ENCODE measurements around the gene HERC6.

DNA sequence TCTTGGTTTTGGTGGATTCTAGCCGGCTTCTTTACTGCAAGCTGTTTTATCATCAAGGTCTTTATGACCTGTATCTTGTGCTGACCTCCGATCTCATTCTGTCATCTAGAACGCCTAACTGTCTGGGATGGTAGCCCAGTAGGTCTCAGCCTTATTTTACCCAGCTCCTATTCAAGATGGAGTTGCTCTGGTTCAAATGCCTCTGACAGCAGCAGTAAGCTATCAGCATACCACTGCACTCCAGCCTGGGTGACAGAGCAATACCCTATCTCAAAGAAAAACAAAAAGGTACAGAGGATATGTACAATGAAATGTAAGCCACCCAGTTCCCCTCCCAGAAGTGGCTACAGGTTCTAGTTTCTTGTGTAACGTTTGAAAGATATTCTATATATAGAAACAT, 36.1 kb downstream of the HERC6 start:
- TF ChIP-seq POLR2A (IDR thresholded peaks at IDR 0.05) = no peak
- TF ChIP-seq, protein P1, sequence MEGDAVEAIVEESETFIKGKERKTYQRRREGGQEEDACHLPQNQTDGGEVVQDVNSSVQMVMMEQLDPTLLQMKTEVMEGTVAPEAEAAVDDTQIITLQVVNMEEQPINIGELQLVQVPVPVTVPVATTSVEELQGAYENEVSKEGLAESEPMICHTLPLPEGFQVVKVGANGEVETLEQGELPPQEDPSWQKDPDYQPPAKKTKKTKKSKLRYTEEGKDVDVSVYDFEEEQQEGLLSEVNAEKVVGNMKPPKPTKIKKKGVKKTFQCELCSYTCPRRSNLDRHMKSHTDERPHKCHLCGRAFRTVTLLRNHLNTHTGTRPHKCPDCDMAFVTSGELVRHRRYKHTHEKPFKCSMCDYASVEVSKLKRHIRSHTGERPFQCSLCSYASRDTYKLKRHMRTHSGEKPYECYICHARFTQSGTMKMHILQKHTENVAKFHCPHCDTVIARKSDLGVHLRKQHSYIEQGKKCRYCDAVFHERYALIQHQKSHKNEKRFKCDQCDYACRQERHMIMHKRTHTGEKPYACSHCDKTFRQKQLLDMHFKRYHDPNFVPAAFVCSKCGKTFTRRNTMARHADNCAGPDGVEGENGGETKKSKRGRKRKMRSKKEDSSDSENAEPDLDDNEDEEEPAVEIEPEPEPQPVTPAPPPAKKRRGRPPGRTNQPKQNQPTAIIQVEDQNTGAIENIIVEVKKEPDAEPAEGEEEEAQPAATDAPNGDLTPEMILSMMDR (IDR thresholded peaks at IDR 0.05) = no peak
